Activated CD8-positive, alpha-beta T cell treated with anti-CD3 and anti-CD28 coated beads for 36 hours (primary cell): Measurements from ENCODE around the gene MYF6. TPM values are rescaled to one million over a fixed set of nuclear protein-coding genes. Genes with fewer than 3 reads are reported as not detected.

Source experiments
- ATAC-seq: fragments of 200-7000 bp; cut with Tn5 transposase; one replicate; pipeline ENCODE4 v1.10.0; 2021; ENCODE audit warnings: mild to moderate bottlenecking, moderate library complexity
- CTCF ChIA-PET: fragments of 350-600 bp; sonication (Branson Sonifier 250); formaldehyde crosslinking; loops from one replicate; lab custom pipeline; 2021; ENCODE audit warnings: antibody characterized with exemption; lab: Charles Lee
- POLR2A ChIA-PET: fragments of 350-600 bp; sonication (Branson Sonifier 250); formaldehyde crosslinking; loops from one replicate; lab custom pipeline; 2021; ENCODE audit warnings: antibody characterized with exemption; lab: Charles Lee
- DNase-seq: peaks from one replicate; pipeline ENCODE4 v3.0.0-alpha.2; 2020
- H3K27ac Mint-ChIP-seq: one replicate; pipeline ENCODE4 v1.8.0; 2021; ENCODE audit warnings: mild to moderate bottlenecking, mixed read lengths
- H3K27me3 Mint-ChIP-seq: one replicate; pipeline ENCODE4 v1.8.0; 2021; ENCODE audit warnings: mixed read lengths
- H3K36me3 Mint-ChIP-seq: one replicate; pipeline ENCODE4 v1.8.0; 2021; ENCODE audit warnings: low read depth, mixed read lengths
- H3K4me1 Mint-ChIP-seq: one replicate; pipeline ENCODE4 v1.8.0; 2021; ENCODE audit warnings: low read depth, mixed read lengths
- H3K4me3 Mint-ChIP-seq: one replicate; pipeline ENCODE4 v1.8.0; 2021; ENCODE audit warnings: mild to moderate bottlenecking, moderate library complexity, mixed read lengths
- H3K9me3 Mint-ChIP-seq: one replicate; pipeline ENCODE4 v1.8.0; 2021; ENCODE audit warnings: mixed read lengths
- CTCF ChIP-seq: fragments of 200-600 bp; IDR thresholded peaks from one replicate; pipeline ENCODE4 v1.8.0; 2022; ENCODE audit warnings: antibody characterized with exemption, mild to moderate bottlenecking
- intact Hi-C: fragments of 100-400 bp; cut with micrococcal nuclease; formaldehyde crosslinking; loops from one replicate; pipeline ENCODE4 v1.10.0; 2022
- total RNA-seq, 2 experiments: library from RNA; stranded (reverse); gene quantifications; one replicate each; pipeline ENCODE4 v1.2.3, GENCODE V29; 2021

The MYF6 gene
- total RNA-seq, 2 experiments from 2014 or later = not detected

- no peaks in the 10 kb centered on the region for H3K4me1 Mint-ChIP-seq
- TF ChIP-seq CTCF = no peak
- no peaks in the 10 kb centered on the region for H3K27me3 Mint-ChIP-seq
- no peak overlapping the region for H3K4me3 Mint-ChIP-seq
- DNase-seq = no peak
- H3K36me3 Mint-ChIP-seq = no peaks in the 10 kb centered on the region
- intact Hi-C loops = no loop called here
- CTCF ChIA-PET = no interaction called here
- no peak overlapping the region for H3K27ac Mint-ChIP-seq
- POLR2A ChIA-PET = no interaction called here
- ATAC-seq = no peak
- H3K9me3 Mint-ChIP-seq = peaks cover 3% of the 10 kb centered on the region
These were observed 30.6 kb upstream of the MYF6 start for GRCh38 chr12:80676856-80677255.

GRCh38 chr12:80677994-80678393, 29.4 kb upstream of the MYF6 start:
- ATAC-seq (no peak), DNase-seq (no peak)
- Mint-ChIP-seq H3K9me3 (peaks cover 1% of the 10 kb centered on the region), H3K27me3 (no peaks in the 10 kb centered on the region), H3K4me3 (no peak overlapping the region), H3K27ac (no peak overlapping the region), H3K36me3 (no peaks in the 10 kb centered on the region), H3K4me1 (no peaks in the 10 kb centered on the region)
- TF ChIP-seq CTCF = no peak
- ChIA-PET POLR2A (no interaction called here), CTCF (no interaction called here)
- intact Hi-C loops = no loop called here

- H3K36me3 Mint-ChIP-seq = no peaks in the 10 kb centered on the region
- no peak for TF ChIP-seq CTCF
- ATAC-seq = no peak
- no peaks in the 10 kb centered on the region for H3K27me3 Mint-ChIP-seq
- peaks cover 1% of the 10 kb centered on the region for H3K9me3 Mint-ChIP-seq
- DNase-seq = no peak
- ChIA-PET CTCF (no interaction called here), POLR2A (no interaction called here)
- no peak overlapping the region for H3K27ac Mint-ChIP-seq
- intact Hi-C loops = no loop called here
- H3K4me3 Mint-ChIP-seq = no peak overlapping the region
- no peaks in the 10 kb centered on the region for H3K4me1 Mint-ChIP-seq
These were observed 27.9 kb upstream of the MYF6 start for GRCh38 chr12:80679346-80680131.

- no peak for TF ChIP-seq CTCF
- H3K27me3 Mint-ChIP-seq = no peaks in the 10 kb centered on the region
- no peaks in the 10 kb centered on the region for H3K4me1 Mint-ChIP-seq
- H3K4me3 Mint-ChIP-seq = no peak overlapping the region
- H3K9me3 Mint-ChIP-seq = peaks cover 1% of the 10 kb centered on the region
- ATAC-seq (no peak), DNase-seq (no peak)
- ChIA-PET POLR2A (no interaction called here), CTCF (no interaction called here)
- intact Hi-C loops = no loop called here
- H3K36me3 Mint-ChIP-seq = no peaks in the 10 kb centered on the region
- no peak overlapping the region for H3K27ac Mint-ChIP-seq
These were observed 26.1 kb upstream of the MYF6 start for GRCh38 chr12:80681287-80681686.

- H3K9me3 Mint-ChIP-seq = peaks cover 1% of the 10 kb centered on the region
- no peaks in the 10 kb centered on the region for H3K36me3 Mint-ChIP-seq
- intact Hi-C loops = no loop called here
- H3K27ac Mint-ChIP-seq = no peak overlapping the region
- no peaks in the 10 kb centered on the region for H3K27me3 Mint-ChIP-seq
- ChIA-PET POLR2A (no interaction called here), CTCF (no interaction called here)
- H3K4me1 Mint-ChIP-seq = no peaks in the 10 kb centered on the region
- DNase-seq (no peak), ATAC-seq (no peak)
- no peak for TF ChIP-seq CTCF
- H3K4me3 Mint-ChIP-seq = no peak overlapping the region
These were observed 25.6 kb upstream of the MYF6 start for GRCh38 chr12:80681786-80682185.
